ENCODE results near the gene DDX50. TPM values are rescaled to one million over a fixed set of nuclear protein-coding genes. Genes with fewer than 3 reads are reported as not detected.
"Not testable (repeated sequence)": the region's sequence is repeated elsewhere in the genome, so short reads cannot be mapped to it uniquely, and the experiment has no call there.

Gene DDX50
- total and polyA plus RNA-seq, 11 donors = 7.4 to 26.9 (median 20.1) TPM

- Histone ChIP-seq H3K4me3 (no peak overlapping the region), H3K9me3 (peaks cover 0 to 24% (median 11%) of the 10 kb centered on the region in 12 donors), H3K36me3 (no peaks in the 10 kb centered on the region), H3K4me1 (no peaks in the 10 kb centered on the region), H3K27me3 (no peaks in the 10 kb centered on the region), H3K27ac (no peak overlapping the region)
- no peak for DNase-seq
- WGBS, 4 donors = 90 to 94% (median 93%) methylated on average over 5 of the region's 5 CpGs
- intact Hi-C loops (cut with DNase I) = no loop called here
- no peak for ATAC-seq
- TF ChIP-seq POLR2A (IDR thresholded peaks at IDR 0.05) = no peak
Observed at GRCh38 chr10:68861253-68861652, 39.9 kb upstream of the DDX50 start.

GRCh38 chr10:68864611-68865010 lies 36.5 kb upstream of the DDX50 start:
- no peak for TF ChIP-seq CTCF (IDR thresholded peaks at IDR 0.05)
- TF ChIP-seq POLR2A (IDR thresholded peaks at IDR 0.05) = no peak
- Histone ChIP-seq H3K27me3 (no peaks in the 10 kb centered on the region), H3K27ac (no peak overlapping the region), H3K4me3 (no peak overlapping the region), H3K4me1 (no peaks in the 10 kb centered on the region), H3K9me3 (peaks cover 0 to 24% (median 11%) of the 10 kb centered on the region in 12 donors), H3K36me3 (no peaks in the 10 kb centered on the region)
- DNase-seq (no peak), ATAC-seq (no peak)
- intact Hi-C loops (cut with DNase I) = no loop called here
- WGBS, 4 donors = 93 to 100% (median 97%) methylated on average over 1 of the region's 1 CpG

- intact Hi-C loops (cut with DNase I); H3K4me3 ChIP-seq; DNase-seq; H3K36me3 ChIP-seq; H3K9me3 ChIP-seq; H3K27ac ChIP-seq; ATAC-seq; H3K27me3 ChIP-seq: not testable (repeated sequence)
- WGBS, 4 donors = 95 to 98% (median 97%) methylated on average over 8 of the region's 8 CpGs
- H3K4me1 ChIP-seq = peaks cover 0 to 12% (median 4%) of the 10 kb centered on the region in 12 donors
Observed at GRCh38 chr10:68868173-68868572, 32.9 kb upstream of the DDX50 start.

GRCh38 chr10:68869623-68870022 lies 31.5 kb upstream of the DDX50 start:
- no peaks in the 10 kb centered on the region for H3K27me3 ChIP-seq
- peaks cover 0 to 4% (median 0%) of the 10 kb centered on the region in 12 donors for H3K9me3 ChIP-seq
- peaks cover 0 to 12% (median 4%) of the 10 kb centered on the region in 12 donors for H3K4me1 ChIP-seq
- H3K27ac ChIP-seq = no peak overlapping the region
- ATAC-seq (no peak), DNase-seq (no peak)
- intact Hi-C loops (cut with DNase I) = no loop called here
- TF ChIP-seq CTCF (IDR thresholded peaks at IDR 0.05) = no peak
- TF ChIP-seq POLR2A (IDR thresholded peaks at IDR 0.05) = no peak
- H3K36me3 ChIP-seq = no peaks in the 10 kb centered on the region
- no peak overlapping the region for H3K4me3 ChIP-seq
- 49 to 97% (median 74%) methylated on average over 2 of the region's 2 CpGs for WGBS, 4 donors

- ATAC-seq (no peak), DNase-seq (no peak)
- no peaks in the 10 kb centered on the region for H3K27me3 ChIP-seq
- 85 to 90% (median 87%) methylated on average over 2 of the region's 2 CpGs for WGBS, 4 donors
- H3K36me3 ChIP-seq = no peaks in the 10 kb centered on the region
- H3K27ac ChIP-seq = peak overlapping the region in 2 of 12 donors; percentile 7 to 62
- no peak overlapping the region for H3K4me3 ChIP-seq
- TF ChIP-seq CTCF (IDR thresholded peaks at IDR 0.05) (no peak), POLR2A (IDR thresholded peaks at IDR 0.05) (no peak)
- peaks cover 0 to 12% (median 4%) of the 10 kb centered on the region in 12 donors for H3K4me1 ChIP-seq
- H3K9me3 ChIP-seq = peaks cover 0 to 4% (median 0%) of the 10 kb centered on the region in 12 donors
- intact Hi-C loops (cut with DNase I) = no loop called here
Observed at GRCh38 chr10:68870061-68870460, 31.1 kb upstream of the DDX50 start.

Measured in heart left ventricle (tissue), 16 donors.